SIG-M5 treated with dmso at 0.1 percent for 504 hours (cell line): Measurements from ENCODE around the gene OR2AT4.
"Not testable (repeated sequence)": the region's sequence is repeated elsewhere in the genome, so short reads cannot be mapped to it uniquely, and the experiment has no call there.

Experiments
- DNase-seq: peaks from one replicate; lab custom pipeline; 2025; ENCODE audit not compliant: unreplicated experiment; lab: John Stamatoyannopoulos, UW

The OR2AT4 gene

GRCh38 chr11:75096456-75097172, at the start of gene OR2AT4:
OR2AT4 (minus strand) TSS chr11:75096876.
- no peak for DNase-seq

- no peak for DNase-seq
Observed at GRCh38 chr11:75145972-75146519, 49.4 kb upstream of the OR2AT4 start.

DNA sequence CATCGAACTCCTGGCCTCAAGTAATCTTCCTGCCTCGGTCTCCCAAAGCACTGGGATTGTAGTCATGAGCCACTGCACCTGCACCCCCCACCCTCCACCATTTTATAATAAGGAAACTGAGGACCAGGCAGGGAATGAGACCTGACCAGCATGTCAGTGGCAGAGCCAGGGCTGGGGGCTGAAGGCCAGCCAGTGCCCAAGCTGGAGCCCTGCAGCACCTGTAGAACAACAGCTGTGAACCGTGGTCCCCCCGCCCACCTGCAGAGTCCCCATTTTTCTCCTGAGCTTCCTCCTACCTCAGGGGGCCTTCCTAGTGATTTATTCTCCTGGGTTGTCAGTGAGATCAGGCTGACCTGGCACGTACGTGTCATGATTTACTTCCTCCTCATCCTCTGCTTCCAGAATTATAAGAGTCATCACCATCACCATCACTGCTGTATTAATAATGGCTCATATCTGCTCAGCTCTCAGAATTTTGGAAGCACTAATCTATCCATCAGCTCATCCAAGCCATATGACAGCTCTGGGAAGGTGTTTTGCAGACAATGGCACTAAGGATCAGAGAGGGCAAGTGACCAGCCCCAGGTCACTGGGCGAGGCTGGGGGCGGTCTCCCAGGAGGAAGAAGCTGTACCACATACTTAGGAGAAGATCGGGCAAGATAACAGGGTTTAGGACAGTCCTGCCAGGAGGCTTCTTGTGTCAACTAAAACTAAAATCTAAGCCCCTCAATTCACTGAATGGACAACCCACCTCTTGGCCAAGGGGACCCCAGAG, 48.7 kb upstream of the OR2AT4 start:
- no peak for DNase-seq

DNA sequence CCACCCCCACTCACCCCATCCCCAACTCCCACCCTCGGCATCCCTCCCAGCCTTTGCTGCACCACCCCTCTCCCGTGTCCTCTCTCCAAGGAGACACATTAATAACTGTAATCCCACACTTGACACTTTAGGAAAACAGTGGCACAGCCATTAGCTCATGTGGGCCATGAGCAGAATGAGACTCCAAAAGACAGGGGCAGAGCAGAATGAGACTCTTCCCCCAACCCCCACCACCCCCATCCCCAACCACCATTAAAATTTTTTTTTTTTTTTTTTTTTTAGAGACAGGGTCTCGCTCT, 48.0 kb upstream of the OR2AT4 start:
- no peak for DNase-seq

GRCh38 chr11:75143420-75143731, 46.7 kb upstream of the OR2AT4 start:
- no peak for DNase-seq

DNA sequence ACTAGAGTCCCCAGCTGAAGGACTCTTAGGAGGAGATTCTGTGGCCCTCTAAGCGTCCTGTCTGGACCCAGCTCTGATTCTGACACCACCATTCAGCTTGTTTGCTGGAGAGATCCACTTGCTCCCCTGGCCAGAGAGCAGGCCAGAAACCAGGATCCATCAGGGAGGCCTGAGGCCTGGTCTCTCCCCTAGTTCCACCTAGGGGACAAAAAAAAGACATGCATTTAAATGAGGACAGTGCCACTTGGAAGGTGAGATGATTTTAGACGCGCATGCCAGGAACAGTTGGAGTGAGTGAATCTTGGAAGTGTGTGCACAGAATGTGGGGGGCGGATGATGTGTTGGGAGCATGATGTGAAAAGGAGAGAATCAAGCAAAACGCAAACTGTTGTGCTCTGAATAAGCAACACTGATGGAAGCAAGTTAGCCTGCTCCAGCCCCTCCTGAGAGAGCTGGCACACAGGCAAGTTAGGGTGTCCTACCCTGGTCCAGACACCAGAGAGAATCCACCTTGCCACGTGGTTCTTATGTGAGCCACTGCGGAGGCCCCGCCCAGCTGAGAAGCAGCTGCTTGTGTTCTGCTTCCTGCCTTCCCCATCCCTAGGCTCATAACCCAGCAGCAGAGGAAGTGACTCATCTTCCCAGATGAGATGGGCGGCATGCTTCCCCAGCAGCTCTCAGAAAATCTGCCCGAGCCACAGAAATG, 46.2 kb upstream of the OR2AT4 start:
- peak; percentile 91 for DNase-seq

DNA sequence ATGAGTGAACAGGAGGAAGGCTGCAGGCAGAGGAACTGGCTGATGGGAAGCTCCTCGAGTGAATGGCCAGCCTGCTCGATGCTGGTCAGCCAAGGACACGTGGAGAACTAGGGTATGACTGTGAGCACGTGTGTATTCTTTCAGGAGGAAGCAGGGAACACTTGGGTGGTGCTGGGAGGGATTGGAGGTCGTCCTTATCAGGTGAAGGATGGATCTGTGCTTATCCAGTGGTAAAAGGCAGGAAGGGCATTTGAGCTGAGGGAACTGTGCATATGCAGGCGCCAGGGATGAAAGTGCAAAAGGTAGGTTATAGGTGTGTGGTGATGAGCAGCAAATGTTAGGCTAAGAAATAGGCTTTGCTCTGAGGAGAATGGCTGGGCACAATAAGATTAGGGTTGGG, 44.5 kb upstream of the OR2AT4 start:
- no peak for DNase-seq

- no peak for DNase-seq
Observed at GRCh38 chr11:75140269-75141138, 43.8 kb upstream of the OR2AT4 start.

- DNase-seq = no peak
Observed at GRCh38 chr11:75135651-75136050, 39.0 kb upstream of the OR2AT4 start.

DNA sequence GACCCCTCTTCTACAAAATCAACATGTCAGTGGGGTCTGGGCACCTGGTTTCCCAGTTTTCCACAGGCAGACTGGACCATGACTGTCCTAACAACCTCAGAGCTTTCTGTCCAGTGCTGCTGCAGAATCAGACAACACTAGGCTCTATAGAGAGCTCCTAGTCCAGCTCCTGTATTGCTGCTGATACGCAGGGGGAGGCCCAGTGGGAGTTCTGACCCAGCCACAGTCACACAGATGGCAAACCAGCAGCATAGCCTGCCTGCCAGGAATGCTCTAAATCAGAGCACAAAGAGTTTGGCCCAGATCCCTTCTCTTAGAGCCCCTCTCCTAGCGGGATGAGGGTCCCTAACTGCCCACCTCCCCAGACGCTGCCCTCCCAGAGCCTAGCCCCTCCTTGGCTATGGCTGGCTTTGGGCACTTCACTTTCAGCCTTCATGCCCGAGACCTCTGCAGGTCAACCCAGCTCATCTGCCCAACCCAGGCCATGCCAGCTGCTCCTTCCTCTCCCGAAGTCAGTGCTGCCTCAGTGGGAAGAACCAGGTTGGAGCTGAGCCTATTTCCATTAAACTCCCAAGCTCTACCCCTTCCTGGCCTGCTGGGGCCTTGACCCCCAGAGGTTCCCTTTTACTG, 38.5 kb upstream of the OR2AT4 start:
- DNase-seq = no peak

DNA sequence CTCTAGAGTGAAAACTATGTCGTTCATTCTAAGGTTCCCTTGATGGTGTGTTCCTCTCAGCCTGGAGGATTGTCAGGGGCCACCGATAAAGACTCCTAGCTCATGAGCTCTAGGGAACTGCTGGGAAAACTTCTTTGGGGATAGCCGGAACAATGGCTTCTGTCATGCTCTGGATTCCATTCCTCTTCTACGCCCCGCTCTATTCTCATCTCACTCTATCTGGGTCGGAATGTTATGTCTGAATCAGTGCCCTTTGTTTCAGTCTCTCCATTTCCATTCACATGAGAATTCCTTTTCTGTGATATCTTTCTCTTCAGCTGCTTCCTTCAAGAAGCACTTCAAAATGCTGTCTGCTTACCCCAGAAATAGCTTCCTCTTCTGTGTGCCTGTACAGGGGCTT, 37.3 kb upstream of the OR2AT4 start:
- DNase-seq = no peak

- no peak for DNase-seq
Observed at GRCh38 chr11:75132080-75132479, 35.4 kb upstream of the OR2AT4 start.

DNA sequence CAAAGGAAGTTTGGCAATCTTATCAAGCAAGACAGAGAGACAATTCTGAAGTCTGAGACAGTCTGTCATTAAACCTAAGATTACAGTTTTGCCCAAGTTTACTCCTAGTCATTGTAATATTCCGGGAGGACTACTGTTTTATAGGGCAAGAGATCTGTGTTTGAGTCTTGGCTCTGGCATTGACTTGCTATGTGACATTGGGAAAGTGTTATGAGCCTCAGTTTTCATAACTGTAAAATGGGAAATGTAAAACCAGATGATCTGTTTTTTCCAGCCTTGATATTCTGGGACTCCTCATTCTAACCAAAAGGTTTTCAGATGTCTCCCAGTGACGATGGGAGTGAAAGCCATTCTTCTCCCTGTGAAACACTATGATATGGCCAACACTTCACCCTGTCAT, 29.9 kb upstream of the OR2AT4 start:
- no peak for DNase-seq

GRCh38 chr11:75118577-75118976, 21.9 kb upstream of the OR2AT4 start:
- no peak for DNase-seq

- no peak for DNase-seq
Observed at GRCh38 chr11:75114465-75114864, 17.8 kb upstream of the OR2AT4 start.

DNA sequence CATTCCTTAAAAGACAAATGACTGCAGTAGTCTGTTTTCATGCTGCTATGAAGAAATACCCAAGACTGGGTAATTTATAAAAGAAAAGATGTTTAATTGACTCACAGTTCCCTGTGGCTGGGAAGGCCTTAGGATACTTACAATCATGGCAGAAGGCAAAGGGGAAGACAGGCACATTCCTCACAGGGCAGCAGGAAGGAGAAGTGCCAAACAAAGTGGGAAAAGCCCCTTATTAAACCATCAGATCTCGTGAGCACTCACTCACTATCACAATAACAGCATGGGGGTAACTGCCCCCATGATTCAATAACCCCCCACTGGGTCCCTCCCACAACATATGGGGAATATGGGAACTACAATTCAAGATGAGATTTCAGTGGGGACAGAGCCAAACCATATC, 16.4 kb upstream of the OR2AT4 start:
- no peak for DNase-seq

DNA sequence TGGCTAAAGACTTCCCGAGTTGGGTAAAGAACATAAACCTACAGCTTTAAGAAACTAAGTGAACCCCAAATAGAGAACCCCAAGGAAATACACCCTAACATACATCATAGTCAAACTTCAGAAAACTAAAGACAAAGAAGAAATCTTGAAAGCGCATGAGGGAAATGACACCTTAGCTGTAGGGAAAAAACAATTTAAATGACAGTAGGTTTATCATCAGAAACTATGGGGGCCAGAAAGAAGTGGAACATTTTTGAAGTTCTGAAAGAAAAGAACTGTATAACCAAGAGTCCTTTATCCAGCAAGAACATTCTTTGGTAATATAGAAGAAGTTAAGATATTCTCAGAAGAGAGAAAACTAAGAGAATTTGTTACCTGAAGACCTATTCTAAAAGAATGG, 15.5 kb upstream of the OR2AT4 start:
- no peak for DNase-seq

DNA sequence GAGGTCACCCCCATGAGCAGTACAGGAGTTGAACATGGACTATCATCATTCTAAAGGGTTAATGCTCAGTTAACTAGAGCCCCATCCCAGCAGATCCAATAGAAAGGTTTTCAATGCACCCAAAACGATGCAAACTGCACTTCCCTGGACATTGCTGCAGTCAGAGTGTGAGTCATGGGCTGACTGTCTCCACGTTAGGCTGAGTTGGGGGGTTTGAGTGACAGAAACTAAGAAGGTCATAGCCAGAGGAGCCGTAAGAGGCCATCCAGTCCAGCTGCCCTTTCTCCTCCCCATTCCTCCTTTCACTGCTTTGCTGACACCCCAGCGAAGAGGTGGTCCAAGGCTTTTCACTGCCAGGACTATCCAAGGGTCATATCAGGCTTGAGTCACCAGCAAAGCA, 10.5 kb upstream of the OR2AT4 start:
- no peak for DNase-seq

- not testable (repeated sequence) for DNase-seq
Observed at GRCh38 chr11:75105967-75106681, 9.4 kb upstream of the OR2AT4 start.

DNA sequence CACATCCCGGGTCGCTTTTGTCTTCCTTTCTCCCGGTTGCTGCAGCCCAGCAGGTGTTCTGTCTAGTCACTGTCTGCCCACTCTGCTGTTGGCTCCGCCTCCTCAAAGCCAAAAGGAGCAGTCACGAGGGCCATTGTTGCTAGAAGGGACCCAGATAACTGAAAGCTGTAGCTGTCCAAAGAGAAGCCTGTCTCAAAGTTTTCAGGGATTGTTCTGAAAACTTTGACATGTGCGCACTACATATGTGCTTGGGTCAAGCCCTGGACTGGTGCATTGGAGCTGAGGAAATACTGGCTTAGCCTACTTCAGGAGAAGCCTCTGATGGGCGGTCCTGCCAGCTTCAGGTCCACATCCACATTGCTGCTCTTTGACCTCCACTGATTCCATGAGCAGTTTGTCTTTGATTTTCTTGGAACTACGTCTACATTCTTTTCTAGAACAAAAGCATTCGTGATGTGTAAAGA, 8.8 kb upstream of the OR2AT4 start:
- no peak for DNase-seq
